GM12873 (cell line): Measurements from ENCODE around the gene HJURP.

Experiments used
- CTCF ChIP-seq: IDR thresholded peaks from 2 replicates; pipeline ENCODE4 v1.5.1; 2012; ENCODE audit warnings: low read depth, mild to moderate bottlenecking, moderate library complexity, low read length, control low read depth; ENCODE audit not compliant: insufficient read depth; ENCODE audit errors: missing control alignments

HJURP gene

GRCh38 chr2:233793465-233794127, 60.7 kb downstream of the HJURP start:
- no peak for TF ChIP-seq CTCF

- no peak for TF ChIP-seq CTCF
Measured at GRCh38 chr2:233792720-233793119, 61.6 kb downstream of the HJURP start.

GRCh38 chr2:233791883-233792329, 62.4 kb downstream of the HJURP start:
- TF ChIP-seq CTCF = no peak

- no peak for TF ChIP-seq CTCF
Measured at GRCh38 chr2:233791151-233791882, 63.0 kb downstream of the HJURP start.

- TF ChIP-seq CTCF = no peak
Measured at GRCh38 chr2:233789554-233789953, 64.8 kb downstream of the HJURP start.
